Stomach (tissue), 9 donors: ENCODE data around the gene DNAH14. TPM values are rescaled to one million over a fixed set of nuclear protein-coding genes. Genes with fewer than 3 reads are reported as not detected.

Experiments used
- DNase-seq, 2 donors: peaks; one replicate each; pipeline versions ENCODE4 v3.0.0 to v3.0.0-alpha.2; 2013 to 2019
- H3K27ac ChIP-seq, 5 donors: fragments of 200-600 bp in 4 of 5; sonication (generic) in 4 of 5; one replicate each; pipeline ENCODE4 v1.5.1; 2013 to 2019; ENCODE audit warnings: mild to moderate bottlenecking in 1 of 5, moderate library complexity in 1 of 5
- H3K27me3 ChIP-seq, 3 donors: fragments of 200-600 bp; sonication (generic); one replicate each; pipeline ENCODE4 v1.5.1; 2017 to 2019; ENCODE audit warnings: mixed run types in 1 of 3
- H3K36me3 ChIP-seq, 4 donors: fragments of 200-600 bp; sonication (generic); 1 replicate in 3 of 4; 2 replicates in 1 of 4; pipeline ENCODE4 v1.5.1; 2016 to 2019
- H3K4me1 ChIP-seq, 4 donors: fragments of 200-600 bp; sonication (generic); one replicate each; pipeline ENCODE4 v1.5.1; 2016 to 2019
- H3K4me3 ChIP-seq, 4 donors: fragments of 200-600 bp; sonication (generic) in 3 of 4; one replicate each; pipeline ENCODE4 v1.5.1; 2016 to 2019; ENCODE audit warnings: mild to moderate bottlenecking in 1 of 4
- H3K9me3 ChIP-seq, 4 donors: fragments of 200-600 bp; sonication (generic); one replicate each; pipeline ENCODE4 v1.5.1; 2016 to 2019
- CTCF ChIP-seq, 7 experiments: fragments of 450-650 bp in 4 of 7; fragments of 200-600 bp in 3 of 7; sonication (generic) in 3 of 7; IDR thresholded peaks; one replicate each; pipeline ENCODE4 v1.5.1; 2016 to 2019; ENCODE audit warnings: antibody characterized with exemption in 7 of 7, control low read depth in 2 of 7, mild to moderate bottlenecking in 1 of 7
- EP300 ChIP-seq: sonication (generic); formaldehyde crosslinking; IDR thresholded peaks from one replicate; pipeline ENCODE4 v1.6.1; 2017; ENCODE audit warnings: antibody characterized with exemption
- POLR2A ChIP-seq, 4 donors: fragments of 450-650 bp; IDR thresholded peaks; one replicate each; pipeline ENCODE4 v1.6.1; 2016; ENCODE audit warnings: antibody characterized with exemption in 4 of 4, control low read depth in 2 of 4, mild to moderate bottlenecking in 1 of 4, moderate library complexity in 1 of 4
- POLR2AphosphoS5 ChIP-seq, 3 donors: sonication (generic); formaldehyde crosslinking; IDR thresholded peaks; one replicate each; pipeline ENCODE4 v1.6.1; 2016; ENCODE audit warnings: antibody characterized with exemption in 3 of 3
- WGBS, 5 donors: extraction: QIAGEN DNeasy Blood & Tissue Kit in 3 of 5; methylation state at CpG; one replicate each; pipeline versions ENCODE4 v1.1.5 to v1.1.7; 2013 to 2018; 5-methylcytosine and 5-hydroxymethylcytosine counted together
- intact Hi-C: fragments of 100-400 bp; cut with DNase I; formaldehyde crosslinking; loops from one replicate; pipeline ENCODE4 v1.15.1; 2023; ENCODE audit warnings: low total_unique reads
- polyA plus RNA-seq, 3 donors: library from polyadenylated mRNA; stranded (reverse); fragments of 200-250 nt; gene quantifications; one replicate each; pipeline ENCODE4 v1.2.3, GENCODE V29; 2013
- total RNA-seq, 5 donors: library from RNA; depleted of rRNA; stranded (reverse); fragments of >200 nt; gene quantifications; one replicate each; pipeline versions ENCODE4 v1.1.0 to v1.2.3, GENCODE V29; 2014 to 2016
- donor health status: healthy with polysubstance abuse.
- donor health status: Bipolar disorder and iron deficiency.
- donor health status: healthy.

The DNAH14 gene
- total and polyA plus RNA-seq, 8 donors: 1.7 to 158 (median 6.2) TPM

GRCh38 chr1:225442123-225442505 lies 512.6 kb downstream of the DNAH14 start:
- TF ChIP-seq CTCF (IDR thresholded peaks at IDR 0.05): no peak
- TF ChIP-seq POLR2AphosphoS5 (IDR thresholded peaks at IDR 0.05): no peak
- no peak for TF ChIP-seq POLR2A (IDR thresholded peaks at IDR 0.05)
- no peak for TF ChIP-seq EP300
- Histone ChIP-seq H3K27ac (peak overlapping the region; percentile 34 to 90 (median 66)), H3K4me1 (peaks cover 54 to 78% (median 66%) of the 10 kb centered on the region in 4 donors), H3K9me3 (no peaks in the 10 kb centered on the region), H3K27me3 (no peaks in the 10 kb centered on the region), H3K4me3 (no peak overlapping the region), H3K36me3 (no peaks in the 10 kb centered on the region)
- WGBS, 5 donors: 41 to 45% (median 43%) methylated on average over 3 of the region's 3 CpGs
- intact Hi-C loops: no loop called here
- no peak for DNase-seq

GRCh38 chr1:225445639-225446594 lies 516.4 kb downstream of the DNAH14 start:
- WGBS, 5 donors: 33 to 47% (median 39%) methylated on average over 9 of the region's 9 CpGs
- TF ChIP-seq POLR2AphosphoS5 (IDR thresholded peaks at IDR 0.05): peak in 2 of 3 donors; percentile 34 to 57
- no peak for TF ChIP-seq CTCF (IDR thresholded peaks at IDR 0.05)
- TF ChIP-seq EP300: peak; percentile 82
- TF ChIP-seq POLR2A (IDR thresholded peaks at IDR 0.05): no peak
- no peak for DNase-seq
- no peaks in the 10 kb centered on the region for H3K9me3 ChIP-seq
- H3K4me1 ChIP-seq: peaks cover 58 to 98% (median 78%) of the 10 kb centered on the region in 4 donors
- intact Hi-C loops: no loop called here
- H3K27me3 ChIP-seq: no peaks in the 10 kb centered on the region
- no peaks in the 10 kb centered on the region for H3K36me3 ChIP-seq
- no peak overlapping the region for H3K4me3 ChIP-seq
- H3K27ac ChIP-seq: peak overlapping the region; percentile 62 to 90 (median 85)

- H3K9me3 ChIP-seq: no peaks in the 10 kb centered on the region
- no peak overlapping the region for H3K4me3 ChIP-seq
- TF ChIP-seq EP300 (no peak), CTCF (IDR thresholded peaks at IDR 0.05) (no peak), POLR2A (IDR thresholded peaks at IDR 0.05) (no peak), POLR2AphosphoS5 (IDR thresholded peaks at IDR 0.05) (no peak)
- WGBS, 5 donors: 56 to 66% (median 60%) methylated on average over 7 of the region's 7 CpGs
- DNase-seq: no peak
- peak overlapping the region in 4 of 5 donors; percentile 84 to 90 (median 86) for H3K27ac ChIP-seq
- H3K4me1 ChIP-seq: peaks cover 51 to 94% (median 71%) of the 10 kb centered on the region in 4 donors
- no peaks in the 10 kb centered on the region for H3K36me3 ChIP-seq
- no peaks in the 10 kb centered on the region for H3K27me3 ChIP-seq
- intact Hi-C loops: no loop called here
Measured at GRCh38 chr1:225446595-225446960, 517.1 kb downstream of the DNAH14 start.

GRCh38 chr1:225446981-225447615 lies 517.6 kb downstream of the DNAH14 start:
- intact Hi-C loops: no loop called here
- H3K27ac ChIP-seq: peak overlapping the region in 4 of 5 donors; percentile 84 to 90 (median 86)
- no peaks in the 10 kb centered on the region for H3K27me3 ChIP-seq
- H3K9me3 ChIP-seq: no peaks in the 10 kb centered on the region
- 67 to 81% (median 76%) methylated on average over 9 of the region's 9 CpGs for WGBS, 5 donors
- H3K4me3 ChIP-seq: no peak overlapping the region
- H3K36me3 ChIP-seq: no peaks in the 10 kb centered on the region
- DNase-seq: no peak
- H3K4me1 ChIP-seq: peaks cover 46 to 88% (median 67%) of the 10 kb centered on the region in 4 donors
- no peak for TF ChIP-seq POLR2AphosphoS5 (IDR thresholded peaks at IDR 0.05)
- no peak for TF ChIP-seq POLR2A (IDR thresholded peaks at IDR 0.05)
- no peak for TF ChIP-seq EP300
- no peak for TF ChIP-seq CTCF (IDR thresholded peaks at IDR 0.05)
